HG02852 (cell line): Measurements from ENCODE around the gene APOL2.
"Not testable (repeated sequence)": the region's sequence is repeated elsewhere in the genome, so short reads cannot be mapped to it uniquely, and the experiment has no call there.

ENCODE experiments used
- ATAC-seq: cut with Tn5 transposase; IDR thresholded peaks from one replicate; pipeline ENCODE4 v1.9.1; 2021; ENCODE audit warnings: mild to moderate bottlenecking, moderate library complexity; ENCODE audit not compliant: unreplicated experiment

Gene APOL2

DNA sequence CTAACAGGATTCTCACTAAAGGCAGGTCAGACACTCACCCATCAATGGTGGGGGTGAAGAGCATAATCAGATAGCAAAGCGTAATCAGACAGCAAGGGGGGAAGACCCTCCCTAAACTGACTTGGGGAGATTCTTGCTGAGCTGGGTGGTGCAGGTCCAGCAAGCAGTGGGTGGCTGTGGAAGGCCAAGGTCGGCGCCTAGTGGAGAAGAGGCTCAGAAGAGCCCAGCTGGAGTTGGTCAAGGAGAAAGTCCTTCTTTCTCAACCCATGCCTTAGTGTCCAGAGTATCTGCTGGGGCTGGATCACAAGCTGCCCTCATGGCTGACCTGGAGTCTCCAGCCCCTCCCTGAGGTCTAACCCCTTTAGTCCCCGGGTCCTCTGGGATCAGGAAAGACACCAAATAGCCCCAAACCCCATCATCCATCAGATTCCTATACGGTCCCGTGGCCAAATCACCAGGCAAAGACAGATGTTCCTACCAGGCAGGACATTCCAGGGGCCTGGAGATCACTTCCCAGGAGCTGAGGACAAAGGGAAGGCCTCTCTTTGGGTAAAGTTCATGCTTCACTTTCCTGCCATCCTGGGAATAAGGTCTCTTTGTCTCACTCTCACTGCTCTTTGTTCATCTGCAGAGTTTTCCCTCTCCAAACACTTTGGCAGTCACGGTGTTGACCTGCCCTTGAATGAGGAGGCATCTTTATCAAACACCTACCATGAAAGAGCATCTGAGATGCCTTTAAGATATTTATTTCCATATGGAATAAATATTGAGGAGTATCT lies 24.7 kb upstream of the APOL2 start:
- ATAC-seq, result not testable (repeated sequence)

DNA sequence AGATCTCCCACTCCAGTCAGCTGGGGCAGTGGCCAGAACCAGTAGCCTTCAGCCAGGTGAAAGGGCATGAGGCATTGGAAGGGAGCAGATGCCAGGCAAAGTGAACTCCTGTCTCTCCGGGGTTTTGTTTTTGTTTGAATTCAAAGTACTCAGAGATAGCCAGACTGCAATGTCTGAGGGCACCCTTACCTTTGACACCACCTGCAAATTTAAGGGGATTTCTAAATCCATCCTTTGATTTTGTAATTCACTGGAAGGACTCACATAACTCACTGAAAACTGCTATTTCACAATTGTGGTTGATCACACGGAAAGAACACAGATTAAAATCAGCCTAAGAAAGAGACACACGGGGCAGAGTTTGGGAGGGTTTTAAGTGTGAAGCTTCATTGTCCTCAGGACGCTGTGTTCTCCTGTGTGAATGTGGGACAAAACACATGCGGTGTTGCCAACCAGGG lies 23.9 kb upstream of the APOL2 start:
- not testable (repeated sequence) for ATAC-seq

DNA sequence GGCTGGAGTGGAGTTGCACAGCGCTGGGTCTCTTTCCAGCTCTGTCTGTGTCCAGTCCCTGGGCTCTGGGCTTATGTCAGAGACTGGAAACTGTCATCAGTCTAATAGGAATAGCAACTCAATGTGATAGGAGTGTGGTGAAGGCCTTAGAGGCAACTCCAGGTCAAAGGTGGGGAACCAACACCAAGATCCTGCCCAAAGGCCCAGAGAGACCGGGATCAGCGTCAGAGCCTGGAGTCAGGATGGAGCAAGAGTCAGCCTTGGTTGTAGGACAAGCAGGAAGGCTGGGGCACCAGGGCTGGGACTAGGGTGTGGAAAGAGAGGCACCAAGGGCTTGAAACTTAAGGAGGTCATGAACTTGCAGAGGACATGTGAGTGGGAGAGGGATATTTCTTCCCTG lies 23.0 kb upstream of the APOL2 start:
- not testable (repeated sequence) for ATAC-seq

DNA sequence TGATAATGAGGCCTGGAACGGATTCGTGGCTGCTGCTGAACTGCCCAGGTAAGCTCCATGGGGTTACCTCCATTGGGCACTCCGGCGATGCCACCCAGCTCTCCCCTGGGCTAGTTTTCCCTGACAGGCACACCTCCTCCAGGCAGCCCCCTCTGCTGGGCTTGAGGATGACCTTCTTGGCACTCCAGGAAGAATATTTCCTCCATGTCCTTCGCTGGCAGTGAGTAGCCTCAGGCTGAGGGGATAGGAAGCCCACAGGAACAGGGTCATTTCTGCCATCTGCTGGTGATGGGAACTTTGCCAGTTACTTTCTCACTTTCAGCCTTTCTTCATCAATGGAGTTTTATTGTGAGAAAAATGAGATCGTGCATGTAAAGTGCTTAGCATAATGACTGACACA lies 22.3 kb upstream of the APOL2 start:
- not testable (repeated sequence) for ATAC-seq

DNA sequence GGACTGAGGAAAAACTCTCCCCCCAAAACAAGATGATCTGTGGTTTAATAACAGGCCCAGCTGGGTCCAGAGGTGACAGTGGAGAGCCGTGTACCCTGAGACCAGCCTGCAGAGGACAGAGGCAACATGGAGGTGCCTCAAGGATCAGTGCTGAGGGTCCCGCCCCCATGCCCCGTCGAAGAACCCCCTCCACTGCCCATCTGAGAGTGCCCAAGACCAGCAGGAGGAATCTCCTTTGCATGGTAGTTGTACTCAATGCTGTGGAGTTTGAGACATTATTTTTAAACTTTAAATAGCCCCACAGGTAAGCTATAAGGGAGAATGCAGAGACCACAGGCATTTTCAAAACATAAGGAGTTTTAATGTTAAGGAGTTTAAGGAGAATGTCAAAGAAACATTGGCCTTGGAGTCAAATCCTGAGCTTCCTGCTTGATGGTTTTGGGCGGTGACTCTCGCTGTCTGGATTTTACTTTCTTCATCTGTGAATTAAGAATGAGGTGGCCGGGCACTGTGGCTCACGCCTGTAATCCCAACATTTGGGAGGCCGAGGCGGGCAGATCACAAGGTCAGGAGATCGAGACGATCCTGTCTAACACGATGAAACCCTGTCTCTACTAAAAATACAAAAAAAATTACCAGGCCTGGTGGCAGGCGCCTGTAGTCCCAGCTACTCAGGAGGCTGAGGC lies 20.4 kb upstream of the APOL2 start:
- ATAC-seq, result no peak

DNA sequence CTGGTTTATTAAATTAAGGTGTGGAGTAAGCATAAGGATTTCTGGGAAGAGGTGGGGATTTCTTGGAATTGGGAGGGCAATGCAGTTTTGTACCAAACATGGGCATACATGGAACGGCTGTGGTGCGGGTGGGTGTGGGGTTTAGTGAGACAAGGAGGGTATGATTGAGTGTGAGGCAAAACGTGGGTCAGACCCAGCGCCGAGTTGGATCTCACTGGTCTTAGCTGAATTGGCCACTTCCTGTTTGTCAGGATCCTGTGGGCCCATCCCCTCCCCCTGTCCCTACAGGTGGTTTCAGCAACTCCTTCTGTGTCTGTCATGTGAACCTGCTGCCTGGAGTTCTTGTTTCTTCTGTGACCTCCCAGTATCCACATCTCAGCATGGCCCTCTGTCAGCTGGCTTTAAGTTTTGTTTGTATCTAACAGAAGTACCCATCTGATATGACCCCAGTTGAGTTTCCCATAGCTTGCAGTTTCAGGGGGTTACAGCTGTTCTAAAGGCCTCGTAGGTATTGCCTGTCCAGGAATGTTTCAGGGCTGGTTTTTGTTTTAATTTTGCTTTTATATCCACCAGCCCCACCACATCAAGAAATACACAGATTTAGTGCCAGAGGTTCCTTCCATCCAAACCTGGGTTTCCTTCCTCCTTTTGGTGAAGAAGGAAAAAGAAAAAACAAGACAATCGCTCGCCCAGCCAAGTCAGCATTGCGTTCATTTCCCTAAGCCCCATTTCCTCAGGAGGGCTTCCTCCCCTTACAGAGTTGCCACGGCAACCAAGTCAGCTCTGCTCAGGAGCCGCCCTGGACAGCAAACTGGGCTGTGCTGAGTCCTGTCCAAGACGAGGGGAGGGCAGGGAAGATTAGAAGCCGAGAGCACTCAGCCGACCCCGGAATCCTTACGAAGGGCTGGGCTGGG lies 19.6 kb upstream of the APOL2 start:
- no peak for ATAC-seq

DNA sequence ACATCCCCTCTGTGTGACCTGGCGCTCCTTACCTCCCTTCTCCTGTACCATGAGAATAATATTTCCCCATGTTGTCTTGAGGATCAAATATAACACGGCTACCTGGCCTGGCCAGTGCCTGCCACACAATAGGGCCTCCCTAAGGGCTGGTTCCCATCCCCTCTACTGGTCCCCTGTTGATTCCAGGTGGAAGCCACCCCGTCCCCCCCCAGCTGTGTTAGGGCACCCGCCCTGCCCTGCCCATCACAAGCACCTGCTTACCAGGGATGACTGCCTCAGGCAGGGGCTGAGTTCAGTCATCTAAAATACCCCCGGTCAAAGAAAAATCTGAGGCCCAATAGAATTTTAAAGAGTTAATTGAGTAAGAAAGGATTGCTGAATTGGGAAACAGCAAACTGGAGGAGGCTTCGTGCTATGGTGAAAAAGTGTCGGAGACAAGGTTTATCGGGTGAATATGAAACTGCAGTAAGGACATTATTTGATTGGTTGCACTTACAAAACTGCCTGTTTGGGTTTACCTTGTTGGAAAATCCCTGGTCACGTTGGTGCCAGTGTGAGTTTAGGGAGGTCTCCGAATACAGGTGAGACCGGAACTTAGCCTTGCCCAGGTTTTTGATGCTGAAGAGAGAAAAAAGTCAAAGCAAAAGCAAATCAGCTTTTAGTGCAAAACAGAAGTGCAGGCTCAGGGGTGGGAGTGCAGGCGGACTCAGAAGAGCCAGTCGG lies 18.8 kb upstream of the APOL2 start:
- ATAC-seq, result no peak

DNA sequence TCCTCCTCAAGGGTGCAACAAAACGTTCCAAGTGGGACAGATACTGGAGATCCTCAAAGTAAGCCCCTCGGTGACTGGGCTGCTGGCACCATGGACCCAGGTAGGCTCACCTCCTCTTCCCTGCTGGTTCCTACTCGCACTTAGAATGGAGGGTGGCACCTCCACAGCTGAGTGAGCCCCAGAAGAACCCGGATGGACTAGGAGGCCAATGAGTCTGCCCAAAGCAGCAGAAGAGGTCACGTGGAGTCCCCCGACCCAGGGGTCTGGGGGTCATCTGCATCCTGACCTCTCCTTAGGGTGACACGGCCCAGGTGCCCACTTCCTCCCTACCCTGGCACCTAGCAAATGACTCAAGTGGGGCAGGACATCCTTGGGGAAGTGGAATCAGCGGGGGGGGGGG lies 18.0 kb upstream of the APOL2 start:
- no peak for ATAC-seq

DNA sequence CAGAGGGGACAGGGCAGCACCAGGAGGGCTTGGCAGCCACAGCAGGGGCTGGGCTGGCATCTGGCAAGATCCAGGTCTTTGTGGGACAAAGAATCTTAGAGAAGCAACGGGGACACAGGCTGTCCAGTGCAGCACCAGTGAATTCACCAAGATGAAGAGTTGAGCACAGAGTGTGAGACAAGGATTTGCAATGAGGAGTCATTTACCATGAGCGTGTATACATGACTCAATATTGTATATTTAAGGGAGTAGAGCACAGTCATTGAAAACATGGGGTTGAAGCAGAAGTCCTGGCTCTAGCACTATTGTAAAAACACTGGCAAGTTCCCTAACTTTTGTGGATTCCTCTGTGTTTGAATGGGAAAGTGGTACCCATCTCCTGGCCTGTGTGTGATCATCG lies 17.2 kb upstream of the APOL2 start:
- ATAC-seq, result no peak

DNA sequence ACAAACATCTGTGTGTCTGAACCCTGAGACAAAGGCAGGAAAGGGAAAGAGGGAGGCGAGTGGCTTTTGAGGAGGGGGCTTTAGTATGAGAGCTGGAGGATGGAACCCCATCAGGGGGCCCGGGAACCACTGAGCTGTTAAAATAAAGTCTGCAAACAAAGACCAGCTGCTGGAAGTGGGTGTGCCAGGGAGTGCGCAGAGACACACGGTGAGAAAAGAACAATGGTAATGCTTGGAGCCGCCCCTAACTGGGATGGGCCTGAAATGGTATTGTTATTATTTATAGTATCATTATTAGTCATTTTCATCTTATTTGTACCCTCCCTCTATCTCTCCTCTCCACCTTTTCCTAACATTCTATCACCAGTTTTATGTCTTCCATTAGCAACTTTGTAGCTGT lies 16.2 kb upstream of the APOL2 start:
- ATAC-seq, result not testable (repeated sequence)

DNA sequence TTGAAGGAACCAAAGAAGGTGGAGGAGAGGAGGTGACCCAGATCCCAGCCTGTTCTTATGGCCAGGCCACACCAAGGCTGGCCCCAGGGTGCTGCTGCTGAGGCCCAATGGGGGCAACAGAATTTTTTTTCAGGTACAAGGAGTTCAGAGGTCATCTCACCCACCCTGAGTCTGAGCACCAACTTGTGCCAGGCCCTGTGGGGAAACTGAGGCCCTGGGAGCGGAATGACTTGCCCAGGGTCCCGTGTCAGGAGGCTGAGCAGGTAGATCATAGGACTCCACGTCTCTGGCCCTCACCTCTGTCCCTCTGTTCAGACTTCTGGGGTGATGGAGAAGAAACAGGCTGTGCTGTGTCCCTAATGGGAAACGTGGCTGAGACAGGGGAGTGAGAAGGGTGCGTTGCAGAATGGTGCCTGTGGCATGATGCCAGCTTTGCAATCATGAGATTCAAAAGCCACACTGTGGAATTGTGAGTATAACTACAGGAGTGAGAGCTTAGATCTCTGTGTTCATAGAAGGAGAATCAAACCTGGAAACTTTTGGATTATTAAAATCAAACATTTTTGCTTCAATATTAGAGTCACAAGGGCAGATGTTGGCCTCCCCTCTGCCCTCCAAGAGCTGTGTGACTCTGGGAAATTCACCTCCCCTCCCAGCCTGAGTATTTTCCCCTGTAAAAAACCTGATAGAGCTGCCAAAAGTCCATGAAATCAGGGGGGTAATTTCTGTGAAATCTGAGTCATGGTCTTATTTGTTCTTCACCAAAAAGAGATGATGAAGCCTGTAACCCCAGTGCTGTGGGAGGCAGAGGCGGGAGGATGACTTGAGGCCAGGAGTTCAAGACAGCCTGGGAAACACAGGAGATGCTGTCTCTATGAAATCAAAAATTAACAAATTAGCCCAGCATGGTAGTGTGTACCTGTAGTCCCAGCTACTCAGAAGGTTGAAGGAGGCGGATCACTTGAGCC lies 14.5 kb upstream of the APOL2 start:
- ATAC-seq, result no peak

DNA sequence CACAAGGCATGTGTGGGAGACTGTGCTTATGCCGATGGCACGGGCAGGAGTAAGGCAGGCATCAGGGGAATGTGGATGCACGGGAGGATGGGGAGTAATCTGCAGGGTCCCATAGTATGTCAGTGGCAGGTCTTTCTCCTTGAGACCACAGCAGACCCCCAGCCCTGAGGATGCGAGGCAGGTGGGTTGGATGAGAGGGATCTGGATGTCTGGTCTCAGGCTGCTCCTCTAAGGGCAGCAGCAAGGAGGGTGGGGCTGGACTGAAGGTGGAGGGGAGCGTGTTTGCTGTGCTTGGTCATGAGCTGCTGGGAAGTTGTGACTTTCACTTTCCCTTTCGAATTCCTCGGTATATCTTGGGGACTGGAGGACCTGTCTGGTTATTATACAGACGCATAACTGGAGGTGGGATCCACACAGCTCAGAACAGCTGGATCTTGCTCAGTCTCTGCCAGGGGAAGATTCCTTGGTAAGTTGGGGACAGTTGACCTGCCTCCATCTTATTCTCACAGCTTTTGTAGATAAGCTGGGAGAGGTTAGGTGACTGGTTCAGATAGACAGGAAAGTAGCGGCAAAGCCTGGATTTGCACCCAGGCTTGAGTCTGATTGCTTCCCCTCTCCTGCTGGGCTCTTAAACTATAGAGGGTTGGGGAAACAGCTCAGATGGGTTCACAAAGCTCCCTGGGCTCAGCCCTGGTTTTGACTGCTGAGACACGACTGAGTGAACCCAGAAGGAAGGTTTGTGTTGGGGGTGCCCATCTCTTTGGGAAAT lies 13.6 kb upstream of the APOL2 start, which contains the start of gene APOL1:
Gene APOL1 (plus strand): TSS at position 380 of the 769 bp plus-strand sequence. CDS start 1,823 bp downstream, outside the sequence.
- peak; percentile 67 for ATAC-seq

DNA sequence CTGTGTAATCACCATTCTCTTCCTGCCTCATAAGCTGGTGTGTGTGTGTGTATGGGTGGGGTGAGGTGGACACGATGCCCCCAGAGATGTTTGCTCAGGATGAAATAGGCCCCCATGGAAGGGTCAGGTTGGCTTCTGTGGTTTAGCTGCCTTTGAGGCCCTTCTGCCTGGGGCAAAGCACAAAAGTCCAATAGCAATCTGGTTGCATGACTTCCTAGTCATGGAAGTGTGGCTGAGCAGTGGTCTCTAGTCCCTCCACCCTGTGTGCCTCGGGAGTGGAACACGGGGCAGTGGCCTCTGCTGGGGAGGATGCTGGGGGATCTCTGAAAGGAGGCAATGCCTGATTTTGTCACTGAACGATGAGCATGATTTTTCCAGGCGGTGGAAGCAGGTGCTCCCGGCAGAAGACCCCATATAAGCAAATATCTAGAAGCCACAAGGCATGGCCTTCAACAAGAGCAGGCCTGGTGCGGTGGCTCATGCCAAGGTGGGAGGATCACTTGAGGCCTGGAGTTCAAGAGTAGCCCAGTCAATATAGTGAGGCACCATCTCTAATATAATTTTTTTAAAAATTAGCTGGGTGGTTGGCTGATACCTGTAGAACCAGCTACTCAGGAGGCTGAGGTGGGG lies 12.8 kb upstream of the APOL2 start:
- not testable (repeated sequence) for ATAC-seq

DNA sequence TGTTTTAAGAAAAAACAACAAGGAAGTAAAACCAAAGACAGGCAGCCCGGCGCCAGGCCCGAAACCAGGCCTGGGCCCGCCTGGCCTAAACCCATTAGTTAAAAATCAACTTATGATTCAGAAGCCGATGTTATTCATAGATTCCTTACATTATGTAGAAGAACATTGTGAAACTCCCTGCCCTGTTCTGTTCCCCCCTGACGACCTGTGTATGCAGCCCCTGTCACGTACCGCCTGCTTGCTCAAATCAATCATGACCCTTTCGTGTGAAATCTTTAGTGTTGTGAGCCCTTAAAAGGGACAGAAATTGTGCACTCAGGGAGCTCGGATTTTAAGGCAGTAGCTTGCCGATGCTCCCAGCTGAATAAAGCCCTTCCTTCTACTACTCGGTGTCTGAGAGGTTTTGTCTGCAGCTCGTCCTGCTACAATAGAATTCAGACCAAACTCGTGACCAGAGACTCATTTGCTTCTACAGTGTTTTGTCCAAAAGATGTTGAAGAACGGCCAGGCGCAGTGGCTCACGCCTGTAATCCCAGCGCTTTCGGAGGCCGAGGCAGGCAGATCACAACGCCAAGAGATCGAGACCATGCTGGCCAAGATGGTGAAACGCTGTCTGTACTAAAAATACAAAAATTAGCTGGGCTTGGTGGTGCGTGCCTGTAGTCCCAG lies 11.1 kb upstream of the APOL2 start:
- not testable (repeated sequence) for ATAC-seq

DNA sequence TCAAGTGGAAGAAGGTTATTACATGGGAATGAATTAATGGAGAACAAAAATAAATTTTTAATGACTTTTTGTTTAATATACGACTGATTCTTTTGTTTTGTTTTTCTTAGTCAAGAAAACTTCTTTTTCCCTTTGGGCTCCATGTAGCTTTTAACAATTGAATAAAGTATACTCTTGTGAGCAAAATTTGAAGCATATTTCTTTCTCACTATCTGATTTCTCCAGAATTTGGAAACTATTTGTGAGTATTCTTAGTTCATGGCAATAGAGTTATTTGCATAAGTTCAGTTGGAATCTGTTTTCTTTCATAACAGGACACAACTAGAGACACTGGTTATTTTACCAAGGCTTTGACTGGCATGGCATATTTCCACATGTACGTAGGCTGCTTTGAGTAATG lies 9.8 kb upstream of the APOL2 start:
- no peak for ATAC-seq

DNA sequence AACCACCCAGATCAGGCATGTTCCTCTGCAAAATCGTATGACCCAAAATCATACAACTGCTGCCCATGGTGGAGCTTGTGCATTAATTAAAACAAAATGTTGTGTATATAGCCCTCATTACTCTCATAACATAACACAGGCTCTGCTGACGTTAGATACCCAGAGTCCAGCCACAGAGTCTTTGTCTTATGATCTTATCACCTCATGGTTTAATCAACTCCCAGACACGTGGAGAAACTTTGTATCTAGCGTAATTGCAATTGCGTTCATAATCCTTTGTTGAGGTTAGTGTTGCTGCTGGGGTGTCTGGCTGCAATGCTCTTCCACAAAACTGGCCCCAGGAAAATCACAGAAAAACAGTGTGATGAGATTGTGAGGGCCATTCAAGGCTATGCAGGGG lies 8.6 kb upstream of the APOL2 start:
- no peak for ATAC-seq

DNA sequence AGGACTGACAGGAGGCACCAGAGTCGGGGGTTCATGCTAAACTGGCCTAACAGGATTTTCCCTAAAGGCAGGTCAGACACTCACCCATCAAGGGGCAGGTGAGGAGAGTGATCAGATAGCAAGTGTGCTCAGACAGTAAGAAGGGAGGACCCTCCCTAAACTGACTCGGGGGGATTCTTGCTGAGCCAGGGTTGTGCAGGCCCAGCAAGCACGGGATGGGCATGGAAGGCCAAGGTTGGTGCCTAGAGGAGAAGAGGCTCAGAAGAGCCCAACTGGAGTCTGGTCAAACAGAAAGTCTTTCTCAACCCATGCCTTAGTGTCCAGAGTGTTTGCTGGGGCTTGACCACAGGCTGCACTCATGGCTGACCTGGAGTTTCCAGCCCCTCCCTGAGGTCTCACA lies 7.4 kb upstream of the APOL2 start:
- ATAC-seq, result no peak
